Liver (tissue), 3 donors: ENCODE measurements around the gene KIF26B.

Experiments
- CTCF ChIP-seq: fragments of 150-350 bp; IDR thresholded peaks from 2 replicates; pipeline ENCODE4 v1.5.1; 2017; ENCODE audit warnings: improper control_type of control experiment, low read depth, low read length; ENCODE audit not compliant: missing input control
- EGR1 ChIP-seq, 2 donors: IDR thresholded peaks; 2 replicates each; pipeline ENCODE4 v1.6.1; 2016 to 2018; ENCODE audit warnings: antibody characterized with exemption in 2 of 2, low read depth in 2 of 2
- FOXA1 ChIP-seq: IDR thresholded peaks from 2 replicates; pipeline ENCODE4 v1.6.1; 2016; ENCODE audit warnings: antibody characterized with exemption
- GABPA ChIP-seq, 2 donors: IDR thresholded peaks in 1 of 2; conservative IDR thresholded peaks in 1 of 2; 2 replicates each; pipeline ENCODE4 v1.6.1; 2016; ENCODE audit warnings: antibody characterized with exemption in 2 of 2, mild to moderate bottlenecking in 1 of 2, moderate library complexity in 1 of 2
- HNF4A ChIP-seq, 2 donors: conservative IDR thresholded peaks; 2 replicates each; pipeline ENCODE4 v1.6.1; 2016; ENCODE audit warnings: antibody characterized with exemption in 2 of 2, mild to moderate bottlenecking in 2 of 2
- HNF4G ChIP-seq: IDR thresholded peaks from 2 replicates; pipeline ENCODE4 v1.6.1; 2016; ENCODE audit warnings: antibody characterized with exemption
- JUND ChIP-seq, 2 donors: IDR thresholded peaks; 2 replicates each; pipeline ENCODE4 v1.6.1; 2016; ENCODE audit warnings: antibody characterized with exemption in 2 of 2
- MAX ChIP-seq: IDR thresholded peaks from 2 replicates; pipeline ENCODE4 v1.6.1; 2016; ENCODE audit warnings: antibody characterized with exemption
- RAD21 ChIP-seq, 2 donors: IDR thresholded peaks; 2 replicates each; pipeline ENCODE4 v1.6.1; 2016; ENCODE audit warnings: antibody characterized with exemption in 2 of 2, mild to moderate bottlenecking in 2 of 2
- REST ChIP-seq: IDR thresholded peaks from 2 replicates; pipeline ENCODE4 v1.6.1; 2016; ENCODE audit warnings: antibody characterized with exemption, mild to moderate bottlenecking
- RXRA ChIP-seq, 2 donors: IDR thresholded peaks; 2 replicates each; pipeline ENCODE4 v1.6.1; 2017 to 2018; ENCODE audit warnings: antibody characterized with exemption in 2 of 2, mild to moderate bottlenecking in 1 of 2
- TAF1 ChIP-seq: conservative IDR thresholded peaks from 2 replicates; pipeline ENCODE4 v1.6.1; 2016; ENCODE audit warnings: antibody characterized with exemption, mild to moderate bottlenecking
- YY1 ChIP-seq: IDR thresholded peaks from 2 replicates; pipeline ENCODE4 v1.6.1; 2016; ENCODE audit warnings: antibody characterized with exemption, mild to moderate bottlenecking
- TF ChIP-seq, protein P1 (sequence below): IDR thresholded peaks from 2 replicates; pipeline ENCODE4 v1.6.1; 2016; ENCODE audit warnings: antibody characterized with exemption
- donor health status: healthy.
- donor health status: healthy.

DNA sequence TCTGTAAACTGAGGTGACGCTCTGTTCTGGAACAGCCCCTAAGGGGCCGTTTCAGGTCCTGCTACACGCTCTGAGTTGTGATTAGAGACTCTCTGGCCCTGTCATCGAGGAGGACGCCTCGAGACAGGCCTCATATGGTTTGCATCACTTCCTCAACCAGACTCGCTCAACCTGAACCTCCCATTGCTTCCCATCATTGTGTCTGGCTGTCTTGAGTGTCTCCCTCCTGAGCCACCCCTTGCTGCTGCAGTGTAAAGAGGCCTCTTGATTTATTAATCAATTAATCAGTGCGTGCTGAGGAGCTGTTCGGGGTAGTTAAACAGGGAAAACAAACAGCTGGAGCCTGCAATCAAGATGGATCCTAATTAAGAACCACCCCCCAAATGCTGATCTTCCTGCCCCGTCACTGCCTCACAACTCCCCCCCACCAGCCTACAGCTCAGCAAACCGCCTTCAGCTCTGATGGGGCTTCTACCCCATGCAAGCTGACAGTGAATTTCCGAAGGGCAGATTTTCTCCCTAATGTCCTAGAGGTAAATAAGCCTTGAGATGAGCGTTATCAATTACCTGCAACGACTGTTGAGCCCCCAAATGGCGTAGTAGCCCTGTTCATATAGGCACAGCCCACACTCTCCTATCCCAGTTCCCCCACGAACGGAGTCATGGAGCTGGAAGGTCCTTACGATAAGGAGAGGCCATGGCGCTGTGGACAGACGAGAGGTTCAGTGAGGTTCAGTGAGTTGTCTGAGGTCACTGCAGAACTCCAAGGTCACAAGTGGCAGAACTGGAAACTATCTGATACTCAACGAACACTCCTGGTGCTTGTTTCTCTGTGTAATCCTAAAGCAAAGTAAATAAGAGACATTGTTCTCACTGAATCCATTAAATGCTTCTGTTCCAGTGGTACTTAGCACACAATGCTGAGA, 210.6 kb downstream of the KIF26B start:
- TF ChIP-seq CTCF (no peak), RAD21 (IDR thresholded peaks at IDR 0.05) (no peak), FOXA1 (no peak), MAX (no peak), RXRA (IDR thresholded peaks at IDR 0.05) (no peak), REST (no peak), GABPA (IDR thresholded peaks at IDR 0.05 in 1 of 2, conservative IDR thresholded peaks at IDR 0.05 in 1 of 2) (no peak), YY1 (no peak), TAF1 (no peak), EGR1 (IDR thresholded peaks at IDR 0.05; ENCODE audit: low read depth in 2 of 2) (no peak), HNF4A (conservative IDR thresholded peaks at IDR 0.05) (no peak), HNF4G (no peak), JUND (IDR thresholded peaks at IDR 0.05) (no peak)
- TF ChIP-seq, protein P1, sequence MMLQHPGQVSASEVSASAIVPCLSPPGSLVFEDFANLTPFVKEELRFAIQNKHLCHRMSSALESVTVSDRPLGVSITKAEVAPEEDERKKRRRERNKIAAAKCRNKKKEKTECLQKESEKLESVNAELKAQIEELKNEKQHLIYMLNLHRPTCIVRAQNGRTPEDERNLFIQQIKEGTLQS: no peak
